Right hindlimb (tissue), 1 donor: ENCODE results near the gene ZNF134.

Source experiments
- DNase-seq: peaks from one replicate; pipeline ENCODE4 v3.0.0-alpha.2; 2018

The ZNF134 gene

GRCh38 chr19:57641715-57642234 is 27.7 kb downstream of the ZNF134 start:
- no peak for DNase-seq

- no peak for DNase-seq
These were observed 28.5 kb downstream of the ZNF134 start for GRCh38 chr19:57642396-57643046.

GRCh38 chr19:57643734-57644133 is 29.7 kb downstream of the ZNF134 start:
- no peak for DNase-seq

DNA sequence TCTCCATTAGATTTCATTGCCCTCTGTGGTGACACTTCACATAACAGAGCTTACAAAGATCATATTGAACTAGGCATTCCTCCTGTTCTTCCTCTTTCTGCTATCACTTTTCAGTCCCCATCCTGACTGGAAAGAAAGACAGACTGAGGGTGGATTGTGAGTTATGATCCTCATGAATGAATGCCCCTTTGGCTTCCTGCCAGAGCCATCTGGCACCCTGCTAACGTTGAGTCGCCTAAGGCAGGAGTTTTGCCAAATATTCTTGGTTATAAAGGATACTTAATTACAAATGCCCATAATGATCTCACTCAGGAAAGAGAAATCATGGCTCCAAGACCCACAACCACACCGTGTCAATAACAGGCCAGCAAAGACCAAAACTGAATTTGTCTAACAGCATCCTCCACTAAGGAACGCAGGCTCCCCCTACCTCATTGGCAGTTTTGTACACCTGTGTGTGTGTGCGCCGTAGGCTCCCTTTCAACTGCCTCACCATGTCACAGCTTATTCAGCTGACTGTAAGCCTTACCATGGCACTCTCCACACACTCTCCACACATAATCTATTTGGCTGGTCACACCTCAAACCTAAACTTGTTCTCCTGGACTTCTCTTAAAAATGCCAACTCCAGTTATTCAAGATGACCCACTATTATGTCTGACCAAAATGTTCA is 34.4 kb downstream of the ZNF134 start:
- DNase-seq = no peak

GRCh38 chr19:57651654-57651996 is 37.6 kb downstream of the ZNF134 start:
- DNase-seq = no peak

- no peak for DNase-seq
These were observed 39.6 kb downstream of the ZNF134 start for GRCh38 chr19:57653689-57654088.

DNA sequence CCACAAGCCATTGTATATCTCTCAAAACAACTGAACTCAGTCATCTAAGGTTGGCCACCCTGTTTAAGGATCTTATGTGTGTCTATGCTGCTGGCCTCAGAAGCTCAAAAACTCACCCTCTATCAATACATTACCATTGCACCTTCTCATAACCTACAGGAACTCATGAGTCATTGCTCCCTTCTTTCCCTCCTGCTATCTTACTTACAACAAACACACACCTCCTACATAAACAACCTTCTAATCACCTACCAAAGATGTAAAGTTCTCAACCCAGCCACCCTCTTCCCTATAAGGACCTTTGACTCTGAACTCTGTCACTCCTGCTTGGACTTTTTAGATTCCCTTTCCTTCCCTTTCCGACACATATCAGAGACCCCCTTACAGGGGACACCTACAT is 41.4 kb downstream of the ZNF134 start:
- DNase-seq = no peak

GRCh38 chr19:57656346-57656745 is 42.3 kb downstream of the ZNF134 start:
- DNase-seq = no peak

DNA sequence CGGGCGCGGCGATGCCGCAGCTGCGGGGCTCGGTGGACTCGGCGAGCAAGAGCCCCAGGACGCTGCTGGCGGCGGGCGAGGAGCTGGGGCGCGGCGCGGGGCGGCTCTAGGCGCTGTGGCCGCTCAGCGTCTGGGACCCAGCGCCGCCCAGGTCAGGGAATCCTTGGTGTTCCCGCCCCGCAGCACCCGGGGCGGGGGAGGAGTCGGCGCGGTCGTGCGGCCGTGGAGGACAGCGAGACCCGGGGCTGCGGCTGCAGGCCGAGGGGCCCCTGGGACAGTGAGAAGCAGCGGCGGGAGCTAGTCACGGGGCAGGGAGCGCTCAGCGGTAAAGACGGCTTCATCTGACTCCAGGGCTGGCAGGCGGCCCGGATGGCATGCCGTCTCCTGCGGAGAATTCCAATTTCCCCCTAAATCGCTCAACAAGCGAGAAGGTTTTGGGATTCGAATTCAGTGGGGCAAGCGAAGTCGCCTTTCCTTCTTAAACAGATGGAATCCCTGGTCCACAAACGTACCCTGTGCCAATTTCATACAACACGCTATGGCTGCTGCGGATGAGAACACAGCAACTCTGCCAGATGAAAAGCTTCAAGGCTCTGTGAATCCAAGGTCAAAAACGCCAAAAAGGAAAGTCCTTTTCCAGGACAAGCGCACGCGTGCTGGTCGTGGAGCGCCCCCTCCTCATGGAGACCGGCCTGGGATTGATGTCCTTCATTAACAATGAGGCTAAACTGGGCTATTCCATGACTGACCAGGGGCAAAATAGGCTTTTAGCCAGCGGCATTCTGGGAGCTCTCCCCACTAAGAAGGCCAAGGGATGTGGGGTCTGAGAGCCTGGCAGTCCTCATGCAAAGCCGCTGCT is 50.5 kb downstream of the ZNF134 start:
- peak; percentile 76 for DNase-seq

GRCh38 chr19:57665261-57665806 is 51.3 kb downstream of the ZNF134 start:
- DNase-seq = no peak

DNA sequence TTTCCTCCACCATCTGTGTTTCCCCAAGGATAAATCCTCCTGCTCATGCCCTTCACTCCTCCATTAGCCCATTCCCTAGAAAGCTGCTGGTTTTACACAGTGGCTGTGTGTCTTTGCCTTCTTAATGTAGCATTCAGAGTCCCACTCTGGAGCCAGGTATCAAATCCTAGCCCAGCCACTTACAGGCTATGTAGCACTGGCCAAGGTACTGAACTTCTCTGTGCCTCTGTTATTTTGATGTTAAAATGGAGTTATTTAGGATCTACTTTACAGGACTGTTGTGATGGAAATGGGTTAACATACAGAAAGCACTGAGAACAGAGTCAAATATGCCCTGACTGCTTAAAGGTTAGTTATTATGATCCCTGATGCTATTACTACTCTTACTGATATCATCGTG is 53.2 kb downstream of the ZNF134 start:
- DNase-seq = no peak

GRCh38 chr19:57668635-57669034 is 54.6 kb downstream of the ZNF134 start, which contains the start of gene ZSCAN4:
TSS of gene ZSCAN4 (plus strand) at chr19:57668935. CDS start at chr19:57676146, 7,211 bp downstream.
- no peak for DNase-seq

- no peak for DNase-seq
These were observed 57.3 kb downstream of the ZNF134 start for GRCh38 chr19:57671124-57671895.

GRCh38 chr19:57672466-57672865 is 58.4 kb downstream of the ZNF134 start:
- no peak for DNase-seq
